T follicular helper cell (primary cell): Measurements from ENCODE around the gene NELL1.

Experiments used
- DNase-seq: peaks from one replicate; pipeline ENCODE4 v3.0.0-alpha.2; 2020; ENCODE audit warnings: low read depth
- total RNA-seq, 2 experiments: gene quantifications; one replicate each; lab custom pipeline; 2026; lab: John Stamatoyannopoulos, UW

NELL1 gene
- 0 reads per million in 2 experiments for total RNA-seq

DNA sequence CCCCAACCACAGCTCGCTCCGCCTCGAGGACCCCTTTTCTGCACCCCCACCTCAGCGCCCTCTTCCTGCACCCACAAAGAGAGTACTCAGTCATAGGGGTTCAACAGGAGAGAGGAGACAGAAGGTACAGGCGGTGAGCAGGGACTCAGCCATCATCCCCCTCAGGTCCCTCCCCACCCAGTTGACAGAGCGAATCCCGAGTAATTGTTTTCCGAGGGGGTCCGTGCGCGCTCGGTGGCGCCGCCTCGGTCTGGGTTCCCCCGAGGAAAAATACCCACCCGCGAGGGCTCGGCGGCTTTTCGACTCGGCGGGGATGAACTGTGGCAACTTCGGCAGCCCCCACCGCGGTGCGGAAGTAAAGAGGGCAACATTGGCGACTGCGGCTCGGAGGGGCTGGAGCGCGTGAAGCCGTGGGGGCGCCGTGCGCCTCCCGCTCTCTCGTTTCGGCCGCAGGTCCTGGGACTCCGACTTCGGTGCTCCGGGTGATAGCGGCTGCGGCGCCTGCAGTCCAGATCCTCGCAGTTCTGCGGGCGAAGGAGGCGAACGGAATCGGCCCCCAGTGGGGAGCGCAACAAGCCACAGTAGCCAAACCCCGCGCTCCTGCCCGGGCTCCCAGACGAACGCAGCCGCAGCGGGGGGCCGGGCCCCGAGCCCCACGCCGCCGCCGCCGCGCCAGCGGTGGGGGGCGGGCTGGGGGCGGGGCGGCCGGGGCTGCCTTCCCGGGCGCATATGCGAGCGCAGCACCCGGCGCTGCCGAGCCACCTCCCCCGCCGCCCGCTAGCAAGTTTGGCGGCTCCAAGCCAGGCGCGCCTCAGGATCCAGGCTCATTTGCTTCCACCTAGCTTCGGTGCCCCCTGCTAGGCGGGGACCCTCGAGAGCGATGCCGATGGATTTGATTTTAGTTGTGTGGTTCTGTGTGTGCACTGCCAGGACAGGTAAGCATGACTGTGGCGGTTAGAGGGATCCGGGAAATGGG lies at the start of gene NELL1:
Gene NELL1, plus strand, starts transcription at position 743 of the 976 bp plus-strand sequence.
- DNase-seq, result no peak

DNA sequence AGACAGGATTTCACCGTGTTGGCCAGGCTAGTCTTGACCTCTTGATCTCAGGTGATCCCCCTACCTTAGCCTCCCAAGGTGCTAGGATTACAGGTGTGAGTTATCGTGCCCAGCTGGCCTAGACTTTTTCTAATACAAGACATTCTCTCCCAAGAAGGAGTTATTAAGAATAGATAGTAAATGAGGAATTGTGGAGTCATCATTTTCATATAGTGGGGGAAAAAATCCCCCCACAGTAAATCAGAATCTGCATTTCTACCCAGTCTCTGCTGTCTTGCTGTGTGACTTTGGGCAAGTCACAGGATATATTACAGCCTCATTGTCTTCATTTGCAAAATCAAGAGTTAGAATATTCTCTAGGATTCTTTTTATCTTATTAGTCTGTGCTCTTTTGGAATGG lies 48.4 kb upstream of the NELL1 start:
- DNase-seq, result no peak

DNA sequence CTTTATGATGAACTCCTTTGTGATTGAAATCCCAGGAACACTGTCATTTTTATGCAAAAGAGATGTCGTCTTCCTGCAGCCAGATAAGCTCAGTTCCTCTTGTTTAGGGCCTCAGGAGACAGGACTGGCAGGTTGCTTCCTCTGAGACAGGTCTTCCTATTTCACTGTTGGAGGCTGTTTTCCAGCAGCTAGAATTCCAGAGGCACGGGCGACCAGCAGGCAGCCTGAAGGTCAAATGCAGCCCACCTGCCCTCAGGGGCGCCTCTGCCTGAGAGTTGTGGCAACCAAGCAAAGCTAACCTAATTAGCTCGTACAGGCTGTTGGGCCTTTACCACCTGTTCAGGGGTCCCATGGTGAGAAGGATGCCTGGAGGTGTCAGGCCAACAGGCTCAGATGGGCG lies 47.7 kb upstream of the NELL1 start:
- DNase-seq, result no peak

DNA sequence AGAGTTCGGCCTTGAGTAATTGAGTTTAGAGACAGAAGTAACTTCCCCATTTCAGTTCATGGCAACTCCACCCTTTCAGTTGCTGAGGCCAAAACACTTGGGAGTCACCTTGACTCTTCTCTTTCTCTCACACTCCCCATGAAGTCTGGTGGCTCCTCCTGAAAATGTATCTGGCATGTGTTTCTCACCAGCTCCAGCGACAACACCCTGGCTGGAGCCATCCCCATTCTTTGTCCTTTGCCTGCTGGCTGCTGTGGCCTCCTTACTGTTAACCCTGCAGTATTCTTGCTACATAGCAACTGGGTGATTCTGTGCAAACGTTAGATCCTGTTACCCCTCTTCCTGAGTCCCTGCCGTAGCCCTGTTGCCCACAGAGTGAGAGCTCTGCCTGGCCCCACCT lies 46.1 kb upstream of the NELL1 start:
- no peak for DNase-seq

- no peak for DNase-seq
These were observed 43.1 kb upstream of the NELL1 start for GRCh38 chr11:20626279-20626678.

DNA sequence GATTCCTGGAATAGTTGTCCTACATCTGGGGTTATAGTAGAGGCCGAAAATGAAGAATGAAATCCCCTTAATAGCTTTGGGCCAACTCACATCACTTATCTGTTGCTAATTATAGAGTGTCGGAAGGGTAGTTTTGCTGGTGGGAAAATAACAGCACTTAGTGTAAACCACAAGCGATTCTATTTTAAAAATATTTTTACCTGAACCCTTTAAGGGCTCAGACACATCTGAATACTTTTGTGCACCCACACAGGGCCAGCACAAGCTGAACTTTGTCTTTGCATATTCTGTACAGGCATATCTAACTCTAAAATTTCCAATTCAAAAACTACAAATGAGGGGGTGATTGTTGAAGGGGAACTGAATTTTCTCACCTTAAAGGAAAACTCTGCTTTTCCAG lies 42.4 kb upstream of the NELL1 start:
- DNase-seq, result no peak

DNA sequence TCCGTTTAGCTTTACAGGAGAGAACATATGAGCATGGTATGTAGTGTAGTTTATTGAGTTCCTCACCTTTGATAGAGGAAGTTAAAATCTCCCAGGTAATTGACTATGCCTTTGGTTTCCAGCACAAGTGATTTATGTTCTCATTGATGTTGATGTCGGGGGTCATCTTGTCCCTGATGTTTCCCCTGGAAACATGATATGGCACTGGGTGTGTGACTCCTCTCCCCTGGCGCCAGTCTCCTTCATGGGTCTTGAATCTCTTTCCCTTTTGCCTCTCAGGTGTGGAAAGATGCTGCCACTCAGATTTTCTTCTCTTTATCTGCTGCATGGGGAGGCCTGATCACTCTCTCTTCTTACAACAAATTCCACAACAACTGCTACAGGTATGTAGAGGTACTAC lies 41.7 kb upstream of the NELL1 start:
- no peak for DNase-seq

DNA sequence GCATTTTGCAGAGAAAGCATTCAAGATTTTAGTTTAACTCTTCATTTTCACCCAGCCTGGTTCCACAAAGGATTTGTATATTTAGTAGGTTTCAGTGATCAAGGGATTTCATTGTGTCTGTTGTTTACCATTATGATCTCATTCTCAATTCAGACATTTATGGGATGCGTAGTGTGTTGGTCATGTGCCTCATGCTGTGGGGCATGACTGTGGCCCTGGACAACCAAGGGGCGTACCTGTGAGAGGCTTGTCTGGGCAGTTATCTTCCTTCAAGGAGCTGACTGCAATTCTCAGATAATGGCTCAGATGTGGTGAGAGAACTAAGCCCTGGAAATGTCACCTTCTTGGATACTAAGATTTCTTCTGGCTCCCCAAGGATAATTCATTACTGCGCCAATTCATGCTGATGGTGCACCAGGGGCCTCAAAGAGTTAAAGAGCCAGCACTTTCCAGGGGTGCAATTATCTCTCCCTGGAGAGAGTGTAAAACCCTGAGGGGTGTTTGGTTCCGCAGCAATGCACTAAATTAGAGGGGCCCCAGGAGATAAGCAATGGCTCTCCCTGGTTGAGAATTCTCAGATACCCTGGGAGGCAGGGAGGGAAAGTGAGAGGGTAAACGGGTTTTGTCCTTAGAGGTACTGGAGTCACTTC lies 37.7 kb upstream of the NELL1 start:
- no peak for DNase-seq

DNA sequence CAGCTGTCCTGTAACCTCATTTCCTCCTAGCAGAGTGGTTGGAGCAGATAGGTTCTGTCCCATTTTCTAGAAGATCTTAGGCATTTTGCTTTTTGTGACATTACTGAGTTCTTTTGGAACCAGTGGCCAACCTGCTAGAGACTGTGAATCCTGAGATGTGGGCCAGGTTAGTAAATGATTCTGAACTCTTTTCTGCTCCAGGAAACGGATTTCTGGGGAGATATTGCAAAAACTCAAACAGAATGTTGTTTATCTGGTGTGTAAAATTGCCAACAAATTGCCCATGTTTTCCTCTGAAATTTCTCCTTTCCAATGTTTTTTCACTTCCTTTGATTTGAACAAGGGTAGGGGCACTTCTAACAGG lies 37.2 kb upstream of the NELL1 start:
- no peak for DNase-seq

GRCh38 chr11:20634044-20634443 lies 35.3 kb upstream of the NELL1 start:
- DNase-seq, result no peak

DNA sequence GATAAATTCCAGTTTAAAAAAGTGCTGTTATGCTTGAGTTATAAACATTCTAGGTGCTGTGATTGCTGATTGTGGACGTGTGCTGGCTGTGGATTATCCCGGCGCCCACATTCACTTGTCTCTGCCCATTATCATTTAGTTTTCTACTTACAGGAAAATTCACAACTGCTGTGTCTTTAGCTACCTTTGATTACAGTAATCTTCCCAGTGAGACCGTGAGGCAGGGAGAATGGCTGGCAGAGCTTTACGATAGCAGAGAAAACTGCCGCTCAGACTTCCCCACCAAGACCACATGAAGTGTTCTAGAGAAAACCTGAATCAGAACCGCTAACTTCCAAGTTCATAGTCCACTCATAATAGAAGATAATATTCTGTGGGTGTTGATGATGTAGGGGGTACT lies 34.6 kb upstream of the NELL1 start:
- no peak for DNase-seq

GRCh38 chr11:20638074-20638473 lies 31.3 kb upstream of the NELL1 start:
- DNase-seq, result no peak

- DNase-seq, result no peak
These were observed 29.7 kb upstream of the NELL1 start for GRCh38 chr11:20639688-20640087.

GRCh38 chr11:20640401-20640800 lies 29.0 kb upstream of the NELL1 start:
- no peak for DNase-seq

GRCh38 chr11:20644360-20644759 lies 25.0 kb upstream of the NELL1 start:
- no peak for DNase-seq

DNA sequence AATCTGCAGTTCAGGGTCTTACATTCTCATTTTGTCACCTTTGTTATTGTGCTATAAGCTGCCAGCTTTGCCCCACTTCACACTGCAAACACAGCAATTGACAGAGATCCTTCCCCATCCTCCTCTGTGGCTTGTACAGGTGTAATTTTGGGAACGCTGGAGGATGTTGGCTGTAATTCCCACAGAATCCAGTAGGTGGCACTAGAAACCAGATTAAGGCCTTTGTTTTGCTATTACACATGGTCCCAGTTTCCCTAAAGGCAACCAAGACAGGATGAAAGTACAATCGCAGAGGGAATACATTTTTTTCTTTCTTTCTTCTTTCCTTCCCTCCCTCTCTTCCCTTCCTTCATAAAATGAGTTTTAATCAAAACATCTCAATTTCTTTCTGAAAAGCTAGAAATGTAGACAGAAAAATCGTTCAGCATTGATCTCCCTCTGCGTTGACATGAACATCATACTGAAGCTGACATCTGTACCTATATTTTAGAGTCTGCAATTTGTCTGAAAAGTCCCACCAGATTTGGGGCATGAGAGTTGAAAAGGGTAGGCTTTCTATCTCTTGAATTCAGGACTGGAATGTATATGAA lies 21.3 kb upstream of the NELL1 start:
- no peak for DNase-seq

DNA sequence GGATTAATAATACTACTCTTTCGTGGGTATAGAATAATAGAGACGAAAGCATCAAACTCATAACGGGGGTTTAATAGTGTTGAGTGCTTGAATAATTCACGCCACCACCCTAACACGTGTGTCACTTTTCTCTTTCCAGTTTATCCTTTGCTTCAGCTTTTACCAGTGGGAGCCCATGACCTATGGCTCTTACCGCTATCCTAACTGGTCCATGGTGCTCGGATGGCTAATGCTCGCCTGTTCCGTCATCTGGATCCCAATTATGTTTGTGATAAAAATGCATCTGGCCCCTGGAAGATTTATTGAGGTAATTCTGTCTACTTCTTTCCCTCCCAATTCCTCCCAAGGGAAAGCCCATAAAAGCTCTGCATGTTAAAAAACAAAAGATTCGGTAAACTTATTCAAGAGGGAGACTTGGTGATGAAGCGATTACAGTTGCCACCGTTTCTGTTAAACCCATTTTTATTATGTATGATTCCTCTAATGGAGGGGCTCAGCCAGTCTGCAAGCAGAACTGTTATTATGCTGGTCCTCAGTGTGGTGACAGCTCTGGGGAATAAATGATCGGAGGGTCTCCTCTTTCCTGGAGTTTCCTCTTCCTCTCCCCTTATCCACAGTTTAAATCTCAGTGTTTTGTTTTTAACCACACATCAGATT lies 17.1 kb upstream of the NELL1 start:
- DNase-seq, result no peak

- no peak for DNase-seq
These were observed 15.3 kb upstream of the NELL1 start for GRCh38 chr11:20654038-20654437.

GRCh38 chr11:20656901-20657300 lies 12.5 kb upstream of the NELL1 start:
- DNase-seq, result no peak

GRCh38 chr11:20658135-20658534 lies 11.3 kb upstream of the NELL1 start:
- DNase-seq, result no peak

- DNase-seq, result no peak
These were observed 7.9 kb upstream of the NELL1 start for GRCh38 chr11:20661445-20661844.

GRCh38 chr11:20661850-20662249 lies 7.5 kb upstream of the NELL1 start:
- DNase-seq, result no peak
